Neutrophil (primary cell): ENCODE results near the gene CEP57L1.

Source experiments
- H3K27ac ChIP-seq: fragments of 200-600 bp; sonication (generic); 2 replicates; pipeline ENCODE4 v1.5.1; 2016; ENCODE audit warnings: mild to moderate bottlenecking, moderate library complexity
- H3K27me3 ChIP-seq: fragments of 200-600 bp; sonication (generic); 2 replicates; pipeline ENCODE4 v1.6.0; 2016; ENCODE audit warnings: mild to moderate bottlenecking
- H3K36me3 ChIP-seq: fragments of 200-600 bp; sonication (generic); 2 replicates; pipeline ENCODE4 v1.5.1; 2017
- H3K4me1 ChIP-seq, 2 experiments: fragments of 200-600 bp in 1 of 2; sonication (generic) in 1 of 2; 1 replicate in 1 of 2; 2 replicates in 1 of 2; pipeline versions ENCODE4 v1.5.1 to v1.6.1; 2013 to 2016; ENCODE audit warnings: low read depth in 1 of 2, low read length in 1 of 2, mild to moderate bottlenecking in 1 of 2, moderate library complexity in 1 of 2; ENCODE audit not compliant: control insufficient read depth in 1 of 2, insufficient read depth in 1 of 2
- H3K4me3 ChIP-seq, 2 experiments: fragments of 200-600 bp in 1 of 2; sonication (generic) in 1 of 2; 1 replicate in 1 of 2; 2 replicates in 1 of 2; pipeline ENCODE4 v1.5.1; 2013 to 2016; ENCODE audit warnings: low read depth in 1 of 2, low read length in 1 of 2, mild to moderate bottlenecking in 1 of 2, moderate library complexity in 1 of 2
- H3K9me3 ChIP-seq: fragments of 200-600 bp; sonication (generic); 2 replicates; pipeline ENCODE4 v1.5.1; 2016
- CTCF ChIP-seq: fragments of 200-600 bp; sonication (generic); IDR thresholded peaks from 2 replicates; pipeline ENCODE4 v1.5.1; 2016; ENCODE audit warnings: antibody characterized with exemption

Gene CEP57L1

GRCh38 chr6:109056661-109057060 is 38.6 kb upstream of the CEP57L1 start:
- no peak overlapping the region for H3K27ac ChIP-seq
- H3K36me3 ChIP-seq: no peaks in the 10 kb centered on the region
- H3K27me3 ChIP-seq: no peaks in the 10 kb centered on the region
- no peaks in the 10 kb centered on the region for H3K9me3 ChIP-seq
- H3K4me1 ChIP-seq: peaks cover 8 to 10% of the 10 kb centered on the region in 2 experiments
- no peak for TF ChIP-seq CTCF
- no peak overlapping the region for H3K4me3 ChIP-seq

DNA sequence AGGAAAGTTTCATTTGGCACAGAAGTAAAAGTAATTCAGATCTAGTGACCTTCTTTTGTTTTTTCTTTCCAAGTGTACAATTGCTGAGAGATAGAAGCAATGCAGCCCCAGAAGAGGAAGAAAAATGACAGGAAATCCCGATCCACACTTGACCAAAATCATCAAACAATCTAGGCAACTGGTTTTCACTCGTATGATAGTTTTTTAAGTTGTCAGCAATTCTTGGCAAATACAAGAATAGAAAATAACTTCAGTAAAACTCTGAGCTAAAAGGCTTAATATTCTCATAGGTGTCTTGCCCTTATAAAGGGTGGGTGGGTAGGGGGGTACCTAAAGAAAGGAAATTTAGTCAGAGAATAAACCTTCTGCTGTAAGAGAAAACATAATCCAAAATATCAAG is 36.7 kb upstream of the CEP57L1 start:
- Histone ChIP-seq H3K27ac (no peak overlapping the region), H3K27me3 (no peaks in the 10 kb centered on the region), H3K9me3 (no peaks in the 10 kb centered on the region), H3K4me1 (peaks cover 8 to 10% of the 10 kb centered on the region in 2 experiments), H3K36me3 (no peaks in the 10 kb centered on the region), H3K4me3 (no peak overlapping the region)
- TF ChIP-seq CTCF: no peak

GRCh38 chr6:109059153-109059552 is 36.2 kb upstream of the CEP57L1 start:
- Histone ChIP-seq H3K9me3 (no peaks in the 10 kb centered on the region), H3K4me3 (no peak overlapping the region), H3K4me1 (peaks cover 8 to 10% of the 10 kb centered on the region in 2 experiments), H3K27ac (no peak overlapping the region), H3K36me3 (no peaks in the 10 kb centered on the region), H3K27me3 (no peaks in the 10 kb centered on the region)
- TF ChIP-seq CTCF: no peak

DNA sequence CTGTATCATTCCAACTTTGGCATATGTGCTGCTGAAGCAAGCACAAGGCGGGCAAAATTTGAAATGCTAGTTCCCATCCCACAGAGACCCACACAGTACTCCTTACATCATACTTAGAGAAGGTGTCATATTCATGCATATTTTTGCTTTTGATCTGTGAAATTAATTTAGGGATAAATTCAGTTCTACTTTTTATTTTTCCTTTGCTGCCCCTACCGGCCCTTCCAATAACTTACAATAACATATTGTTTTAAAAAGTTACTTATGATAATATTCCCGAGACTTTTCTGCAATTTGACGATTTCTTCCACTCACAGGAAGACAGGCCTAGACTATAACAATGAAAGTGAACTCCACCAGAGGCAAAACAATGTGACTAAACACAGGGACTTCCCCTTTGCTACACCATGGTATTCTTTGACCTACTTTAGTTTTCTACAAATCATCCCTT is 35.7 kb upstream of the CEP57L1 start:
- no peak overlapping the region for H3K4me3 ChIP-seq
- no peaks in the 10 kb centered on the region for H3K27me3 ChIP-seq
- H3K4me1 ChIP-seq: peaks cover 8 to 10% of the 10 kb centered on the region in 2 experiments
- no peak overlapping the region for H3K27ac ChIP-seq
- TF ChIP-seq CTCF: no peak
- no peaks in the 10 kb centered on the region for H3K36me3 ChIP-seq
- no peaks in the 10 kb centered on the region for H3K9me3 ChIP-seq

DNA sequence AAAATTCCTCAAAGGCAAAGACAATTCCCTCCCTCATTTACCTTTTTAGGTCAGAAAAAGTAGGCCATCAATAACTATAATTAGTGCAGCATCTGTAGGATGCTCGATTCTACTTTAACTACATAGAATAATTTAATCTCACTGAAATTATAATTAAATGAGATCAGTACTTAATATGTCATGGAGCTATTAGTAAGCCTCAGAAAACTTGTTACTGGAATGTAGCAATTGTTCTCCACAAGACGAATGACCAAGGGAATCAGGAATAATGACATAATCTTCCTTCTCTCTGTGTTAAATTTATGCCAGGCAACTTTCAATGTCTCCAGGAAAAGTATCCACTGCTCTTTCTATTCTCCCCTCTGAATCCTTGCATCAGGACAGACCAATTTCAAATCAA is 34.7 kb upstream of the CEP57L1 start:
- Histone ChIP-seq H3K4me3 (no peak overlapping the region), H3K27me3 (no peaks in the 10 kb centered on the region), H3K4me1 (peaks cover 8 to 10% of the 10 kb centered on the region in 2 experiments), H3K9me3 (no peaks in the 10 kb centered on the region), H3K36me3 (no peaks in the 10 kb centered on the region), H3K27ac (no peak overlapping the region)
- no peak for TF ChIP-seq CTCF

DNA sequence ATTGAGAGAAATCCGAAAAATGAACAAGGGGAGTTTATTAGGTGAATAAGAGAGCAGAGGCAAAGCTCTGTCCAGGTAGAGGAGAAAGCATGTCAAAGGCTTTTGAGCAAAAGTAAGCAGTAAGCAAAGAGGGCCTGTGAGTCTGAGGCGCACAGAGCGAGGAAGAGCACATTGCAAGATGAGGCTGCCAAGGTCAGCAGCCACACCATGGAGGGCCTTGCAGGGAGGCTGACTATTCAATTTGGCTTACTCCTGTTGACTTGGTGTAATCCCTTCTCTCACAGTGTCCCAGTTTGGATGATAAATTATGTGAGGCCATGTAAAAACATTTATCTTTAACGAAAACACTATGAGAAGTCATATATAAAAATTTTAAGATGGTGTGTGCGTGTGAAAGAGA is 33.1 kb upstream of the CEP57L1 start:
- no peaks in the 10 kb centered on the region for H3K9me3 ChIP-seq
- H3K27me3 ChIP-seq: no peaks in the 10 kb centered on the region
- no peaks in the 10 kb centered on the region for H3K36me3 ChIP-seq
- H3K27ac ChIP-seq: no peak overlapping the region
- no peak overlapping the region for H3K4me3 ChIP-seq
- H3K4me1 ChIP-seq: peaks cover 8 to 10% of the 10 kb centered on the region in 2 experiments
- TF ChIP-seq CTCF: no peak
